ENCODE measurements around the gene CEP20. TPM values are rescaled to one million over a fixed set of nuclear protein-coding genes. Genes with fewer than 3 reads are reported as not detected.
A peak's percentile ranks its signal among the peaks of the same experiment; 100 is the strongest.

CEP20 gene
- total and polyA plus RNA-seq, 10 of the 15 experiments (the other 5 are each of a cell fraction or from before 2014, with no cell fraction given) = 33.4 to 57.8 (median 52.6) TPM

DNA sequence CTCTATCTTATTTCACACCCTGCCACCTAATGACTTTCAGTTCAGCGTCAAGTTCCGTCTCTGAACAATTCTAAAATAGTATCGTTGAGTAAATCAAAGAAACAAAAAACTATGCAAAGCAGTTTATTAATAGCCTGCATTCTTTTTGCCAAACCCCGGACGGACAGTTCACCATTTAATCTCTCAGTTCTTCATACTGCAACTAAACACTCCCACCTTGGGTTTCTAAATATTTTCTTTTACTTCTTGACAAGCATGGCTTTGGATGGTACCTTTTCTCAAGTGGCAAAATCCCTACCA, 32.7 kb downstream of the CEP20 start:
- CTCF ChIA-PET = no interaction called here
- Histone ChIP-seq H3K4me1 (ENCODE audit: control insufficient read depth, insufficient read depth, low read length) (peaks cover 18% of the 10 kb centered on the region; the same call in 1 of the 2 replicates), H3K36me3 (ENCODE audit: control insufficient read depth in 2 of 2, insufficient read depth in 2 of 2, low read length in 1 of 2) (no peaks in the 10 kb centered on the region), H3K27ac (ENCODE audit: control insufficient read depth, insufficient read depth) (no peak overlapping the region), H2AFZ (ENCODE audit: control insufficient read depth, low read depth, low read length) (no peak overlapping the region), H3K79me2 (ENCODE audit: control insufficient read depth, insufficient read depth, low read length) (no peaks in the 10 kb centered on the region), H3K4me3 (peak overlapping the region; percentile 25; the same call in 1 of the 2 replicates), H3K4me2 (ENCODE audit: control insufficient read depth, insufficient read depth) (peak overlapping the region; percentile 36), H4K20me1 (ENCODE audit: control insufficient read depth, insufficient read depth) (no peaks in the 10 kb centered on the region), H3K9me3 (replicated peaks; ENCODE audit: control insufficient read depth, insufficient read depth, low read length) (no peaks in the 10 kb centered on the region), H3K27me3 (replicated peaks in 1 of 2; ENCODE audit: control insufficient read depth in 2 of 2, insufficient read depth in 2 of 2, low read length in 1 of 2) (peaks cover 9 to 10% of the 10 kb centered on the region in 2 experiments), H3K9ac (ENCODE audit: control insufficient read depth, insufficient read depth, low read length) (no peak overlapping the region)
- WGBS (ENCODE audit: insufficient coverage, insufficient replicate concordance, low lambda C conversion rate, missing lambda C conversion rate) = under 1% methylated on average over 5 of the region's 5 CpGs
- intact Hi-C loops (cut with micrococcal nuclease; ENCODE audit: unreplicated experiment) = no loop called here
- ATAC-seq = peak; percentile 48
- RAD21 ChIA-PET (ENCODE audit: unreplicated experiment) = no interaction called here
- BruUV-seq (replicated peaks) = no TSS peak
- SMC1A ChIA-PET (ENCODE audit: uncharacterized antibody, unreplicated experiment) = interaction anchor here (0.8 kb wide), 2 partner anchors 12 to 33 kb away, joined by 3 read pairs; partner anchors contain the start of gene CEP20
- DNase-seq (ENCODE audit: low read depth, low spot score) = no peak
- no peak for FAIRE-seq
- POLR2A ChIA-PET = no interaction called here
- TF ChIP-seq MEF2A (IDR thresholded peaks at IDR 0.05; ENCODE audit: insufficient read depth, low read depth, low read length) = peak; percentile 68; the same call in 1 of the 2 replicates
- TF ChIP-seq MEF2B (IDR thresholded peaks at IDR 0.05; ENCODE audit: partially characterized antibody, poor library complexity, severe bottlenecking) = peak; percentile 34
- no peak for TF ChIP-seq BRCA1 (IDR thresholded peaks at IDR 0.05; ENCODE audit: low read depth, low read length)
- in situ Hi-C loops (cut with MboI) = no loop called here

DNA sequence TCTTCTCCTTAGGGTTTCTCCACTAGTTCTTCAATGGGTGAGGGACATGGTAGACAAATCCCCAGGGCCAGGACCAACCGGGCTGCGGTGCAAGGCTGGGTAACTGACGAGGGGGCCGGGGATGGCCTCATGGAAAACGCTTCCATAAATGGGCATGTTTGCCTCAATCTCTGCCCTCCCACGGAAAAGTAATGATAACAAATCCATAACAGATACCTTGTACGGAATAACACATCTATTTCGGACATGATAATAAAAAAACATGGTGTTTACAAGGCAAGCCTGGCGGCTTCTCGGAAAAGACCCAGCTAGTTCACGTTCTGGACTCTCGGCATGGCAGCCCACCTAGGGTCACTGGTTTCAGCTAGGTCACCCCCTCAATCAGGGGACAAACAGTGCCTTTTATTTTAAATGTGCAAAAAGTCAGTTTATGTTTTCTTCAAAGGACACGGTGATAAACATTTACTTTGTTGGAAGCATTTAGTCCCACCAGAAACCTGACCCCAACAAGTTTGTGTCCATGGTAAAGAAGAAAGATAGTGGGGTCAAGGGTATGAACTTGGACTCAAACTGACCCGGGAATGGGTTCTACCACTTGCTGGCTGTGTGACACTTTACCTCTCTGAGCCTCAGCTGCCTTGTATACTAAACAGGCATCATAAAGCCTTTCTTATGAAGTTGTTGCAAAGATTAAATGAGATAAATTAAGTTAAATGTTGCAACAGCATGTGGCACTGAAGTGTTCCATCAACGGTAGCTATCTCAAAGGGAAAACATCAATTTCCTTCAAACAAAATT, 33.3 kb downstream of the CEP20 start:
- POLR2A ChIA-PET = no interaction called here
- whole genome bisulfite sequencing (ENCODE audit: insufficient coverage, insufficient replicate concordance, low lambda C conversion rate, missing lambda C conversion rate) = 53% methylated on average over 15 of the region's 15 CpGs
- DNase-seq (ENCODE audit: low read depth, low spot score) = no peak

More for the DNA sequence above, 33.3 kb downstream of the CEP20 start:
- Histone ChIP-seq H3K4me1 (ENCODE audit: control insufficient read depth, insufficient read depth, low read length) (peaks cover 18% of the 10 kb centered on the region; the same call in 1 of the 2 replicates), H3K36me3 (ENCODE audit: control insufficient read depth in 2 of 2, insufficient read depth in 2 of 2, low read length in 1 of 2) (no peaks in the 10 kb centered on the region), H3K4me3 (0 out of 2 replicates have a peak overlapping the region, but pooled peaks have one; percentile 25), H3K79me2 (ENCODE audit: control insufficient read depth, insufficient read depth, low read length) (no peaks in the 10 kb centered on the region), H3K4me2 (ENCODE audit: control insufficient read depth, insufficient read depth) (peak overlapping the region; percentile 34), H3K9ac (ENCODE audit: control insufficient read depth, insufficient read depth, low read length) (no peak overlapping the region), H2AFZ (ENCODE audit: control insufficient read depth, low read depth, low read length) (no peak overlapping the region), H3K27ac (ENCODE audit: control insufficient read depth, insufficient read depth) (no peak overlapping the region), H3K9me3 (replicated peaks; ENCODE audit: control insufficient read depth, insufficient read depth, low read length) (no peaks in the 10 kb centered on the region), H4K20me1 (ENCODE audit: control insufficient read depth, insufficient read depth) (no peaks in the 10 kb centered on the region), H3K27me3 (replicated peaks in 1 of 2; ENCODE audit: control insufficient read depth in 2 of 2, insufficient read depth in 2 of 2, low read length in 1 of 2) (peaks cover 9 to 10% of the 10 kb centered on the region in 2 experiments)
- ChIA-PET SMC1A (ENCODE audit: uncharacterized antibody, unreplicated experiment) (interaction anchor here (0.8 to 1.3 kb wide), 2 partner anchors 9 to 33 kb away, joined by 3 to 5 read pairs; partner anchors contain the start of gene CEP20), RAD21 (ENCODE audit: unreplicated experiment) (no interaction called here), CTCF (no interaction called here)
- FAIRE-seq = no peak
- no peak for ATAC-seq
- TF ChIP-seq, protein P1, sequence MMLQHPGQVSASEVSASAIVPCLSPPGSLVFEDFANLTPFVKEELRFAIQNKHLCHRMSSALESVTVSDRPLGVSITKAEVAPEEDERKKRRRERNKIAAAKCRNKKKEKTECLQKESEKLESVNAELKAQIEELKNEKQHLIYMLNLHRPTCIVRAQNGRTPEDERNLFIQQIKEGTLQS (IDR thresholded peaks at IDR 0.05; ENCODE audit: borderline replicate concordance, extremely low read depth, low read depth, low read length) = no peak
- TF ChIP-seq HCFC1 (IDR thresholded peaks at IDR 0.05; ENCODE audit: low read length) (no peak), MEF2A (IDR thresholded peaks at IDR 0.05; ENCODE audit: insufficient read depth, low read depth, low read length) (no peak), KDM1A (IDR thresholded peaks at IDR 0.05; ENCODE audit: borderline replicate concordance) (no peak), PML (IDR thresholded peaks at IDR 0.05; ENCODE audit: low read length) (no peak), RCOR1 (conservative IDR thresholded peaks at IDR 0.05; ENCODE audit: low read depth, low read length) (no peak), NFYA (IDR thresholded peaks at IDR 0.05; ENCODE audit: borderline replicate concordance, low read depth, low read length) (no peak), SMC3 (IDR thresholded peaks at IDR 0.05; ENCODE audit: borderline replicate concordance, low read length) (no peak), MEF2B (IDR thresholded peaks at IDR 0.05; ENCODE audit: partially characterized antibody, poor library complexity, severe bottlenecking) (no peak), ZBED1 (IDR thresholded peaks at IDR 0.05; ENCODE audit: borderline replicate concordance) (no peak)
- TF ChIP-seq, protein P2, sequence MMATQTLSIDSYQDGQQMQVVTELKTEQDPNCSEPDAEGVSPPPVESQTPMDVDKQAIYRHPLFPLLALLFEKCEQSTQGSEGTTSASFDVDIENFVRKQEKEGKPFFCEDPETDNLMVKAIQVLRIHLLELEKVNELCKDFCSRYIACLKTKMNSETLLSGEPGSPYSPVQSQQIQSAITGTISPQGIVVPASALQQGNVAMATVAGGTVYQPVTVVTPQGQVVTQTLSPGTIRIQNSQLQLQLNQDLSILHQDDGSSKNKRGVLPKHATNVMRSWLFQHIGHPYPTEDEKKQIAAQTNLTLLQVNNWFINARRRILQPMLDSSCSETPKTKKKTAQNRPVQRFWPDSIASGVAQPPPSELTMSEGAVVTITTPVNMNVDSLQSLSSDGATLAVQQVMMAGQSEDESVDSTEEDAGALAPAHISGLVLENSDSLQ (IDR thresholded peaks at IDR 0.05) = no peak
- intact Hi-C loops (cut with micrococcal nuclease; ENCODE audit: unreplicated experiment) = no loop called here
- in situ Hi-C loops (cut with MboI) = no loop called here
- no TSS peak for BruUV-seq (replicated peaks)
